ENCODE data around the gene CPSF3. TPM values are rescaled to one million over a fixed set of nuclear protein-coding genes. Genes with fewer than 3 reads are reported as not detected.

The CPSF3 gene
- total RNA-seq, 1 donor from 2014 or later = 199 TPM

GRCh38 chr2:9445089-9445488 lies 21.6 kb downstream of the CPSF3 start:
- Histone ChIP-seq H3K4me2 (no peak overlapping the region), H3F3A (ENCODE audit: low read depth) (no peaks in the 10 kb centered on the region), H3K9me3 (ENCODE audit: low read depth) (no peaks in the 10 kb centered on the region), H3K79me2 (ENCODE audit: low read depth) (no peaks in the 10 kb centered on the region), H3K9ac (no peak overlapping the region), H4K20me1 (ENCODE audit: low read depth) (peaks cover 3% of the 10 kb centered on the region), H3K27me3 (no peaks in the 10 kb centered on the region), H3K4me1 (no peaks in the 10 kb centered on the region), H2AFZ (replicated peaks) (no peak overlapping the region), H3K4me3 (no peak overlapping the region), H3K36me3 (peaks cover 19% of the 10 kb centered on the region), H3K27ac (no peak overlapping the region)
- no peak overlapping the region for H3K4me3 Mint-ChIP-seq
- no peaks in the 10 kb centered on the region for H3K9me3 Mint-ChIP-seq
- H3K4me1 Mint-ChIP-seq = no peaks in the 10 kb centered on the region
- TF ChIP-seq CTCF (IDR thresholded peaks at IDR 0.05) (no peak), EZH2phosphoT487 (IDR thresholded peaks at IDR 0.05) (no peak), EZH2 (IDR thresholded peaks at IDR 0.05) (no peak)
- H3K27ac Mint-ChIP-seq = no peak overlapping the region
- peaks cover 5% of the 10 kb centered on the region for H3K27me3 Mint-ChIP-seq (ENCODE audit: insufficient read depth, low read depth)
- peaks cover 34% of the 10 kb centered on the region for H3K36me3 Mint-ChIP-seq
- DNase-seq (ENCODE audit: low spot score) = no peak

- Histone ChIP-seq H4K20me1 (ENCODE audit: low read depth) (peaks cover 3% of the 10 kb centered on the region), H3K27me3 (no peaks in the 10 kb centered on the region), H2AFZ (replicated peaks) (no peak overlapping the region), H3K9me3 (ENCODE audit: low read depth) (no peaks in the 10 kb centered on the region), H3K4me2 (no peak overlapping the region), H3F3A (ENCODE audit: low read depth) (no peaks in the 10 kb centered on the region), H3K27ac (no peak overlapping the region), H3K4me1 (no peaks in the 10 kb centered on the region), H3K4me3 (no peak overlapping the region), H3K9ac (no peak overlapping the region), H3K79me2 (ENCODE audit: low read depth) (no peaks in the 10 kb centered on the region), H3K36me3 (peaks cover 24% of the 10 kb centered on the region)
- Mint-ChIP-seq H3K27ac (no peak overlapping the region), H3K27me3 (ENCODE audit: insufficient read depth, low read depth) (no peaks in the 10 kb centered on the region), H3K9me3 (no peaks in the 10 kb centered on the region), H3K4me1 (no peaks in the 10 kb centered on the region), H3K4me3 (no peak overlapping the region), H3K36me3 (peaks cover 25% of the 10 kb centered on the region)
- TF ChIP-seq CTCF (IDR thresholded peaks at IDR 0.05) (no peak), EZH2 (IDR thresholded peaks at IDR 0.05) (no peak), EZH2phosphoT487 (IDR thresholded peaks at IDR 0.05) (no peak)
- DNase-seq (ENCODE audit: low spot score) = no peak
Measured at GRCh38 chr2:9451231-9451630, 27.8 kb downstream of the CPSF3 start.

- no peak overlapping the region for H3K4me3 ChIP-seq
- H3K27me3 ChIP-seq = no peaks in the 10 kb centered on the region
- Mint-ChIP-seq H3K4me1 (no peaks in the 10 kb centered on the region), H3K36me3 (peaks cover 13% of the 10 kb centered on the region), H3K4me3 (no peak overlapping the region), H3K9me3 (no peaks in the 10 kb centered on the region), H3K27ac (no peak overlapping the region), H3K27me3 (ENCODE audit: insufficient read depth, low read depth) (no peaks in the 10 kb centered on the region)
- H3K79me2 ChIP-seq (ENCODE audit: low read depth) = no peaks in the 10 kb centered on the region
- no peak overlapping the region for H3K27ac ChIP-seq
- H3K4me2 ChIP-seq = no peak overlapping the region
- H4K20me1 ChIP-seq (ENCODE audit: low read depth) = peaks cover under 1% of the 10 kb centered on the region
- H3K4me1 ChIP-seq = no peaks in the 10 kb centered on the region
- DNase-seq (ENCODE audit: low spot score) = no peak
- H3K9me3 ChIP-seq (ENCODE audit: low read depth) = no peaks in the 10 kb centered on the region
- no peak overlapping the region for H3K9ac ChIP-seq
- no peak for TF ChIP-seq EZH2 (IDR thresholded peaks at IDR 0.05)
- no peak for TF ChIP-seq EZH2phosphoT487 (IDR thresholded peaks at IDR 0.05)
- TF ChIP-seq CTCF (IDR thresholded peaks at IDR 0.05) = no peak
- no peak overlapping the region for H2AFZ ChIP-seq (replicated peaks)
- peaks cover 12% of the 10 kb centered on the region for H3K36me3 ChIP-seq
- peaks cover 7% of the 10 kb centered on the region for H3F3A ChIP-seq (ENCODE audit: low read depth)
Measured at GRCh38 chr2:9460441-9461017, 37.1 kb downstream of the CPSF3 start.
